ELR (cell line): ENCODE results near the gene EMILIN1.
"Not testable (repeated sequence)": the region's sequence is repeated elsewhere in the genome, so short reads cannot be mapped to it uniquely, and the experiment has no call there.

Experiments
- DNase-seq: peaks from one replicate; pipeline ENCODE4 v3.0.0-alpha.2; 2015; ENCODE audit warnings: low read depth

The EMILIN1 gene

DNA sequence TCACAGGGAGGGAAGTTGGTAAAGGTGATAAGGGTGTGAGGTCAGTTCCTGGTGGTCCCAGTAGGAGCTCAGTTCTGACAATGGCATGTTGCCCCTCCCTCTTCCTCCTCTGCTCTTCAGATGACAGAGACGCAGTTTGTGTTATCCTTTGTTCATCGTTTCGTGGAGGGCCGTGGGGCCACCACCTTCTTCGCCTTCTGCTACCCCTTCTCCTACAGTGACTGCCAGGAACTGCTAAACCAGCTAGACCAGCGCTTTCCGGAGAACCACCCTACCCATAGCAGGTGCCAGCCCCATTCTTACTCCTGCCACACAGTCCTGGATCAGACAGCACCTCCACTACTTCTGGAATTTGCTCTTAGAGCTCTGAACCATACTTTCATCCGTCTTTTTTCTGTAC, 24.6 kb upstream of the EMILIN1 start:
- no peak for DNase-seq

DNA sequence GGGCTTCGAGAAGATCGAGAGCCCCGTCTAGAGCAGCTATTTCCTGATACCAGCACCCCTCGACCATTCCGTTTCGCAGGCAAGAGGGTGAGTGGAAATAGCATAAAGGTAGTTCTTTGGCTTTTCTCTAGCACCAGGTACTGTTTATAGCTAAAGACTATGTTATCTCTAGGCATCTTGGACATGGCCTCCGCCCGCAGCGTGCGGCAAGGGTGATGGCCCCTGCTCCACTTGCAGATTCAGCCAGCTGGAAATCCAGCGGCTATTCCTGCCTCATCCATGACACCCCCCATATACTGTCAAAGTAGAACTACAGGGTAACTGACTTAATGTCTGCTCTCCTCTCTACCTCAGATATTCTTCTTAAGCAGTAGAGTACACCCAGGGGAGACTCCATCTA, 23.7 kb upstream of the EMILIN1 start:
- DNase-seq = no peak

DNA sequence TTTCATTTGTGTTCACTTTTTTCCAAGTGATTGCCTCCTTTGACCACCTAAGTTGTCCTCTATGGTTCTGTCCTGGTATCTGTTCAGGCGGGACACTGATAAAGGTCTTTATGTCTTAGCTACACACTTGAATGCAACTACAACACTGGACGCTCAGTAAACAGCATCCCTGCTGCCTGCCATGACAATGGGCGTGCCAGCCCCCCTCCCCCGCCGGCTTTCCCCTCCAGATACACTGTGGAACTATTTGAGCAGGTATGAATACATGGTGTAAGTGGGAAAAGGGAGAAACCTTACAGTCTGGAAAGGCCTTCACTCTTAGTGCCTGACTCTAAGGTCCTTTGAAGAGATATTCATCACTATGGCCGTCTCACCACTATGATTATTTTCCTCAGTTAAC, 21.2 kb upstream of the EMILIN1 start:
- no peak for DNase-seq

GRCh38 chr2:27058210-27058609, 20.2 kb upstream of the EMILIN1 start:
- DNase-seq = no peak

DNA sequence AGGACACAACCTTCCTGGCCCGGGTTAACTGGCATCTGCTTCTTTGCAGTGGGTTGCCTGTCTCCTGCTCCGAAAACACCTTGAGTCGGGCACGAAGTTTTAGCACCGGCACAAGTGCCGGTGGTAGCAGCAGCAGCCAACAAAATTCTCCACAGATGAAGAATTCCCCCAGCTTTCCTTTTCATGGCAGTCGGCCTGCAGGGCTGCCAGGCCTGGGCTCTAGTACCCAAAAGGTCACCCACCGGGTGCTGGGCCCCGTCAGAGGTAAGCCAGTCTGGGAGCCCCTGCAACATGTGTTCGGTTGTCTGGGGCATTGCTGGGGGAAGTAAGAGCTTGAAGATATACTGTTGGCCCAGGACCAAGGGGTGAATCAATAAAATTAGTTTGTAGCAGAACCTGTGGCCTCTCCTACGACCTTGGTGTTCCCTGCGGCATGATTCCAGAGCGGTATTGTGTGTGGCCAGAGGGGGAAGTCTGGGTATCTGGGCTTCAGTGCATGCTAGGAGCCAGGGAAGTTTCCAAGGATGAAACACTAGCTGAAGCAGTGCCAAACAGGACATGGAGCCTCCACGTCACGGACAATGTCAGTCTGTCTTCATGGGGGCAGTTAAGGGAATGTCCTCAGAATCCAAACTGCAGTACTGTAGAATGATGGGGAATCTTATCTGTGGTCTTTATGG, 19.1 kb upstream of the EMILIN1 start:
- no peak for DNase-seq

DNA sequence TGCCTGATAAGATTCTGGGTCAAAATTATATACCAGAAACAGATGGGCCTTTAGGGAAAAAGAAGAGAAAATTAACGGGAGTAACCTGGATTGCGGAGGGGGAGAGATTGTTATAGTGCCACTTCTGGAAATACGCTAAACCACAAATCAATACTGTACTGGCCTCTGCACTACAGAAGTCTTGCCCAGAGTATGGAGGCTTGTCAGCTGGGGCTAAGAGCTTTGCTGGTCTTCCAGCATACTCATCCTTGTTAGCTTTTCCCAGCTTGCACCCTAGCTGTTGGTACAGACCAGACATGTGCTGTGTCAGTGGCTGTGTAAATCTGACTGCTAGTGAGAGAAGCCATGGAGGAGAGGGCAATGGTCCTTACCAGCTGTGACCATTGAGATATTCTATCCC, 18.1 kb upstream of the EMILIN1 start:
- no peak for DNase-seq

DNA sequence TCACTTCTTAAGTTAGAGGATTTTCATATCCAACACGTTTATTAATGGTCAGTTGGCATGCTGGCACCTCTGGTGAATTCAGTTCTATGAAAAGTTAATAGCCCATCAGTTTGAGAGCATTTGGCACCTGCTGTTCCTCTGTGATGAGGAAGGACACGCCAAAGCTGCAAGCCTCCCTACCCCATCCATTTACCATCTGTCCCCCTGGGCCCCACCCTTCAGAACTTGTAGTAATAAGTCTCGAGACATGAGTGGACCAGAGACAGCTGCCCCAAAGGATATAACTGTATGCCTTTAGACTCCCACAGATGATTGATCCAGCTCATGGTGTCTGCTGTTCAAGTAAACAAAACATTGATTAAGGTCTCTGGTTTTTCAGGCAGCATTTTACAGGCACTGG, 13.3 kb upstream of the EMILIN1 start:
- no peak for DNase-seq

DNA sequence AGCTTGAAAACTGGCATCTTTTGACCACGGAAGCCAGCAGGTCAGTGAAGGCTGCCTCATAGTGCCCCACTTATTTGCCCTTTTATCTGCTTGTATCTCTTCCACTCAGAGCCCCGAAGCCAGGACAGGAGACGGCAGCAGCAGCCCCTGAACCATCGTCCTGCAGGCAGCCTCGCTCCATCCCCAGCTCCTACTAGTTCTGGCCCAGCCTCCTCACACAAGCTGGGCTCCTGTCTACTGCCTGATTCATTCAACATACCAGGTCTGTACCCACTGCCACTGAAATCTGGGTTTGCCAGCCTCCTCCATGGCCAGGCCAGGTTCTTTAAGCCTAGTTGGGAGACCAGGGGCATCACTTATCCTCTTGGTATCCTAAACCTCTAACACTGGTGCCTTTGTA, 11.0 kb upstream of the EMILIN1 start:
- no peak for DNase-seq

- DNase-seq = no peak
These were observed 9.0 kb upstream of the EMILIN1 start for GRCh38 chr2:27069436-27069835.

- DNase-seq = no peak
These were observed 8.3 kb upstream of the EMILIN1 start for GRCh38 chr2:27069961-27070618.

DNA sequence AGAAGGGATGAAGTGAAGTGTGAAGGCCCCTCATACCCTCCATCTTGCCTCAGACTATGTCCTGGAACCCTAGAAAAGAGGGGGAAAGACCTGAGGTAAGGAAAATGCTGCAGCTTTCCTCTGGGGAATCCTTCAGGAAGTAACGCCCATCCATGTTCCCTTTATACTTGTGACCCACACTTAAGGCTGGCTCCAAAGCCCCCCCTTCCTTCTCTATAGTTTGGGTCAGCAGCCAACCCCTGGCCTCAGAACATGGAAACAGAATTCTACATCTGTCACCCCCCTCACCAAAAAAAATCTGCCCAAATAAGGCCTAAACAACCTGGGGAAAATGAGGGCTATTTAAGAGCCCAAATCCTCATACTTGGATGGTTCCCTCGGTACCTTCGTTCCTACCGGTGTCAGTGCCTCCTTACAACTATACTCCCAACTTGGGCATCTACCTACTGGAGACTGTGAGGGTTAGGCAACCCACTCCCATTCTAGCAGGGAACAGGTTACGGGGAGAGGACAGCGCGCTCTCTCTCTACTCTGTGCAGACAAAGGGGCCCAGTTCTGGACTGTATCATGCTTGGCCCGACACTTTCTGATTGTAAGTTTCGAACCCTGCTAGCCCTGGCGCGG, 7.7 kb upstream of the EMILIN1 start:
- DNase-seq = no peak

DNA sequence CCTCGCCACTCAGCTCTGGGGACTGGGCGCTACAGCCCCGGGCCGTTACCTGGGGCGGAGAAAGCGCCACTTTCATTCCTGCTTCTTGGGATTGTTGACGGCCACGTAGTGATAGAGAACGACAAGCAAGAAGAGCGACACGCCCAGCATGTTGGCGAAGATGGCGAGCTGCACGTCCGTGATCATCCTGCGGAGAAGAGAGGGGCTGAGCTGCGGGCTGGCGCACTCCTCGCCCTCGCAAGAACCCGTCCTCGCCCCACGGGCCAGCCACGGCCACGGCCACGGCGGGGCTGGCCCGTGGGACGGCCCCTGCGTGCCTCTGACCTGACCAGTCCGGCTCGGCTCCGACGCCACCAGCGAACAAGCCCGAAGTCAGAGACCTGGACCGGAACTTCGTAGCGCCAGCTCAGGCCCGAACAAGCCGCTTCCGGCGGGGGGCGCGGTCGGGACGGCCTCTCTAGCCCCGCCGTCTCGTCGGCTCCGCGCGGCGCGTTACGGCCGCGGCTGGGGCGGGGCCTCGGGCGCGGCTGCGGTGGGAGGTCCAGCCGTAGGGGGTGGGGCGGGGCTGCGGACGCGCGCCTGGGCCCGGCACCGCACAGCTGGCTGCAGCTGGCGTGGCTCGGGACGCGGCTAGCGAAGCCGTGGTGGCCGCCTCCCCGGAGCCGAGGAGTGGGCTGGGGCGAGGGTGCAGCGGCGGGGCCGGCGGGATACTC, 7.0 kb upstream of the EMILIN1 start, which contains the start of gene OST4:
Gene OST4 (minus strand): TSS at position 378 of the 713 bp plus-strand sequence.
- peak; percentile 92 for DNase-seq

DNA sequence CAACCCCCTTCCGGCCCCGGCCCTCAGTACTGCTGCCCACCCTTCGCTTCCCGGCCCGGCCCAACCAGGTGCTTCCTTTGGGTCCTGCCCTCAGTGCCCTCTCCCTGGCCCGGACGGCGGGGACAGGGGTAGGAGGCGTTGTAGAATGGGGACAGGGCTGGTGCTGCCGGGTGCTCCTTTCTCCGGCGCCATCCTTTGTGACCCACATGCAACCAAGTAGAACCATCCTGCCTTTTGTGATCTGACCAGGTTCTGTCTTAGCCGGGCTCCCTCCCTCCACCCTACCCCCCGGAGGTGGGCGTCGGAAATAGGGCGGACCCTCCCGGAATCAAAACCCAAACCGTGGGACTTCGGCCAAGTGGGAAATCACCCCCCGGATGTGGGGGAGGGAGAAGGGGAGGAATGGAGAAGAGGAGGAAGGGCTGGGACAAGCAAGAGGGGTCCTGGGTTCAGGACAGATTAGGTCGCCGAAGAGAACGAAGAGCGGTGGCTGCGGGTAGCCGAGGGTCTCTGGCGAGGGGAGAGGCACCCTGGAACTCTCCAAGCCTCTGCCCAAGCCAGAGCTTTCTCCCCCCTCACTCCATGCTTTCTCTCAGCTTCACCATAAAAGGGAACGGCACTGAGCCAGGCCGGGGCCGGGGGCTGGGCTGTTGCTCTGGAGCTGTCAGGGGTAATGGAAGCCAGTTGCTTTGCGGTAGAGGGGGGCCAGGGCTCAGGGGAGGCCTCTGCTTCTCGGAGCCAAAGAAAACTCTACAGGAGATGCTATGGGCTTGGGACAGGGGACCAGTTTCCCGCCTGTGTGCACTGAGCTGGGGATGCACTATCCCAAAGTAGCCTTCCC, 6.2 kb upstream of the EMILIN1 start:
- DNase-seq = no peak

DNA sequence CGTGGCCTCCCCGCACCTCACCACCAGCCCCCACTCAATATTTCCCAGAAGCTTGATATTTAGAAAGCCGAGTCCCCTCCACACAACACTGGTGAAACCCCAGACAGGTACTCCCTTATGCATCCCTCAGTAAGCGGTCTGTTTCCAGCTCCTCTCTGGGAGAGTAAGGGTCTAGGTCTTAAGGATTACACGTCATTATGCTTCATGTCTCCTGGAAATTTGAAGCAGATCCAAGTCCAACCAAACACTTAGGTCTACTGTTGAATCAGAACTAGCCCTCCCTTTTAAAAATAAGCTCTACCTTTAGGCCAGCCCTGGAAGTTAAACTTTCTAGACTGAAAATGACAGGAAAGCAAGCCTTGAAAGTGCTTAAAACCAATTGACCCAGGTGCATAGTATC, 5.5 kb upstream of the EMILIN1 start:
- DNase-seq = no peak

DNA sequence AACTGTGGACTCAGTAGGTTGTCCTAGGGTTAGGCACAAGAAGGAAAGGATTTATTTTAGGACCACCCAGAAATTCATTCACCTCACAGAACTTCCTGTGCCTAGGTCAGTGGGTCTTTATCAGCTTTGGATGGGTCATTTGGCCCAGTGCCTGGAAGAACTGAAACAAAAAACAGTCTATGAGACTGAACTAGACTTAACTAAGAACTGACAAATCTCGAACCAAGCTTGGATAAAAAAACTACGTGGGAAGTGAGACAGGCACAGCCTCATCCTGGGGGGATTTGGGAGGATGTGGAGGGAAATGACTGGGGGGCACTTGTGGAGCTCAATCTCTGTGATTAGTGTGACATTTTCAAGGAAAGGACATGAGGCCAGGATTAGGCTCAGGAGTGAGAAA, 4.6 kb upstream of the EMILIN1 start:
- DNase-seq = no peak

DNA sequence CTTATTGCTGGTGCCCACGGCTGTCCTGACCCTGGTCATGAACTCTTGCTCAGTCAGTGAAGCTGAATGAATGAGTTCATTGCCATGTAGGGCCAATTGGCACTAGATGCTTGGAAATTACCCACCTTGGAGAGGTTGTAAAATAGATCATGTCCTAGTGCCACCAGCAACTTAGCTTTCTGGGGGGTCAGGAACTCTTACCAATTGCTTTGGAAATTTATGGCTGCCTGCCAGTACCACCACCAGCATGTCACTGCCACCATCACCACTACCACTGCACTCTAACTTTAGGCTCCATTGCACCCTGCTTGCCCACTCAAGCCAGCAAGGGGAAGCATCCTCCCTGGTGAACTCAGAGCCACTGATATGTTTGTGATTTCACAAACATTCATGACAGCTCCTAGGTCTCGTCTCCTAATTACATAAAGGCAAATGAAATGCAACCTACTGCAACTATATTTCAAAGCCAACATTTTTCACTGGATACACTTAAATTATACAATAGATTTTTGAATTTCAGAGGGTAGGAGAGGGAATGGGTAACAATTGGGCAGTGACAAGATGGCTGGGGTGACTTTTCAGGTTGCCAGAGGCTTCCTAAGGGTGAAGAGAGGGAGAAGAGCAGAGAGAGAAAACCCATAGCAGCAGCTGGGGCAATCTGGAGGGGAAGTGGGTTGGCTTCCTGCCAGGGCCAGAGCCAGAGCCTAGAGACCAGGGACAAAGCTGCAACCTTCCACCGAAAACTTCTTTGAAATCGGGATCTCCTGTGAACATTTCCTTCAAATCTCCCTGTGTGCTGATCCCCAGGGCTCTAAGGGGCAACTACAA, 3.5 kb upstream of the EMILIN1 start:
- DNase-seq = no peak

DNA sequence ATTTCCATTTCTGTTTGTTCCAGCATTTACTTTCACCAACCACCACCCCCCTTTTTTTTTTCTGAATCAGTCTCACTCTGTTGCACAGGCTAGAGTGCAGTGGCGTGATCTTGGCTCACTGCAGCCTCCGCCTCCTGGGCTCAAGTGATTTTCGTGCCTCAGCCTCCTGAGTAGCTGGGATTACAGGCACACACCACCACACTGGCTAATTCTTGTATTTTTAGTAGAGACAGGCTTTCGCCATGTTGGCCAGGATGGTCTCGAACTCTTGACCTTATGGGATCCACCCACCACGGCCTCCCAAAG, 2.9 kb upstream of the EMILIN1 start:
- DNase-seq = not testable (repeated sequence)

GRCh38 chr2:27076323-27076722, 2.1 kb upstream of the EMILIN1 start:
- no peak for DNase-seq

DNA sequence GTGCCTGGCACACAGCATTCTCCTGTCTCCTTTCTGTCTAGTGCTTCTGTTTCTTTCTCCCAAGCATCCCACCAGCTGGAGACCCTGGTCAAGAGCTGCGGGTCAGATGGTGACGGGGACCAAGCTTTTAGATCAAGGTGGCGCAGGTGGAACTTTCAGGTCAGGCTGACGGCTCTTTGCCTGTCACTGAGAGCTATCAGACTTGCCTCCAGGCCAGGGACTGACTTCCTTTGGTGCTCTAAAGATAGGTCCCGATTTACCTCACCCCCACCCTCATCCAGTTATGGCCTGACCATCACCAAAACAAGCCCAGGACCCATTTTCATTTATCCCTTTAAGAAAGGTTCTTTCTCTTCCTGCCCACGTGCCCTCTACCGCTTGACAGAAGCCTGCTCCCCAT, 1.2 kb upstream of the EMILIN1 start:
- DNase-seq = no peak

- DNase-seq = no peak
These were observed 1.1 kb downstream of the EMILIN1 start for GRCh38 chr2:27079233-27080139.
